OCI-LY7 (cell line): ENCODE data around the gene PTPRE. TPM values are rescaled to one million over a fixed set of nuclear protein-coding genes. Genes with fewer than 3 reads are reported as not detected.

ENCODE experiments used
- BruUV-seq: library from RNA; stranded (reverse); fragments of 400-500 nt; replicated peaks from 2 replicates; lab custom pipeline; 2021; lab: Mats Ljungman, UMichigan
- CTCF ChIA-PET: fragments of 300-600 bp; sonication (Branson Sonifier 250); formaldehyde crosslinking; loops from one replicate; lab custom pipeline; 2022; ENCODE audit warnings: antibody characterized with exemption; ENCODE audit not compliant: unreplicated experiment; lab: Charles Lee
- POLR2A ChIA-PET: fragments of 300-600 bp; sonication (Branson Sonifier 250); formaldehyde crosslinking; loops from one replicate; lab custom pipeline; 2022; ENCODE audit warnings: antibody characterized with exemption; lab: Charles Lee
- DNase-seq: peaks from one replicate; pipeline ENCODE4 v3.0.0-alpha.2; 2015; ENCODE audit warnings: low spot score
- H2AFZ ChIP-seq: fragments of 200-600 bp; sonication (generic), shearing (Covaris generic); 2 replicates; pipeline ENCODE4 v1.6.1; 2014; ENCODE audit warnings: mild to moderate bottlenecking, antibody characterized with exemption, low read length, moderate library complexity
- H3K27ac ChIP-seq: fragments of 200-600 bp; sonication (generic); 2 replicates; pipeline ENCODE4 v1.5.1; 2014; ENCODE audit warnings: mixed run types, low read depth, mild to moderate bottlenecking, moderate library complexity, low read length, inconsistent platforms; ENCODE audit not compliant: poor library complexity, severe bottlenecking
- H3K36me3 ChIP-seq: fragments of 200-600 bp; sonication (generic); 2 replicates; pipeline ENCODE4 v1.6.1; 2014; ENCODE audit warnings: mild to moderate bottlenecking, antibody characterized with exemption, low read length, moderate library complexity, mixed read lengths; ENCODE audit not compliant: insufficient read depth
- H3K4me1 ChIP-seq: fragments of 200-600 bp; sonication (generic); 2 replicates; pipeline ENCODE4 v1.5.1; 2014; ENCODE audit warnings: mild to moderate bottlenecking, low read length; ENCODE audit not compliant: insufficient read depth, poor library complexity, severe bottlenecking
- H3K4me2 ChIP-seq: fragments of 200-600 bp; sonication (generic); 2 replicates; pipeline ENCODE4 v1.6.1; 2014; ENCODE audit warnings: mild to moderate bottlenecking, low read length
- H3K4me3 ChIP-seq: fragments of 200-600 bp; sonication (generic); 2 replicates; pipeline ENCODE4 v1.5.1; 2014; ENCODE audit warnings: mild to moderate bottlenecking, low read depth, low read length; ENCODE audit not compliant: poor library complexity, severe bottlenecking
- H3K79me2 ChIP-seq: fragments of 200-600 bp; sonication (generic); 2 replicates; pipeline ENCODE4 v1.6.1; 2016; ENCODE audit warnings: low read depth, mild to moderate bottlenecking, low read length, moderate library complexity, mixed read lengths; ENCODE audit not compliant: insufficient read depth
- H3K9me2 ChIP-seq: fragments of 200-600 bp; sonication (generic); 2 replicates; pipeline ENCODE4 v1.6.1; 2016; ENCODE audit warnings: mild to moderate bottlenecking, low read length, mixed read lengths; ENCODE audit not compliant: insufficient read depth
- H3K9me3 ChIP-seq: fragments of 200-600 bp; sonication (generic); 2 replicates; pipeline ENCODE4 v1.6.1; 2014; ENCODE audit warnings: mild to moderate bottlenecking, mixed run types, low read length, mixed read lengths
- H4K20me1 ChIP-seq: fragments of 200-600 bp; sonication (generic); 2 replicates; pipeline ENCODE4 v1.6.1; 2014; ENCODE audit warnings: mild to moderate bottlenecking, antibody characterized with exemption, low read length, moderate library complexity, mixed read lengths; ENCODE audit not compliant: insufficient read depth
- CTCF ChIP-seq: fragments of 200-600 bp; sonication (generic); conservative IDR thresholded peaks from 2 replicates; pipeline ENCODE4 v1.5.1; 2014; ENCODE audit warnings: mild to moderate bottlenecking, antibody characterized with exemption, low read length, moderate library complexity, mixed read lengths
- EZH2phosphoT487 ChIP-seq: fragments of 200-600 bp; sonication (generic); IDR thresholded peaks from 2 replicates; pipeline ENCODE4 v1.6.1; 2018; ENCODE audit warnings: low read depth, borderline replicate concordance, mild to moderate bottlenecking, mixed run types, antibody characterized with exemption, low read length, moderate library complexity, mixed read lengths
- intact Hi-C: fragments of 100-400 bp; cut with micrococcal nuclease; formaldehyde crosslinking; loops from one replicate; pipeline ENCODE4 v1.10.0; 2022; ENCODE audit not compliant: unreplicated experiment
- total RNA-seq, 2 experiments: library from RNA; depleted of rRNA in 1 of 2; stranded (reverse); fragments of >200 nt in 1 of 2; shearing (Covaris generic) in 1 of 2; gene quantifications; 2 replicates each; pipeline ENCODE4 v1.2.3, GENCODE V29; 2014 to 2022

The PTPRE gene
- total RNA-seq, 2 experiments from 2014 or later, result 6.8 to 8.3 TPM

- POLR2A ChIA-PET, result no interaction called here
- no peak for DNase-seq
Observed at GRCh38 chr10:128084991-128085390, 178.1 kb downstream of the PTPRE start.

GRCh38 chr10:128086003-128086863 is 179.3 kb downstream of the PTPRE start:
- no peaks in the 10 kb centered on the region for H3K79me2 ChIP-seq
- BruUV-seq, result no TSS peak
- no peaks in the 10 kb centered on the region for H3K9me2 ChIP-seq
- no peak overlapping the region for H2AFZ ChIP-seq
- CTCF ChIA-PET, result no interaction called here
- no peaks in the 10 kb centered on the region for H3K9me3 ChIP-seq
- no peak overlapping the region for H3K4me2 ChIP-seq
- no peak overlapping the region for H3K4me3 ChIP-seq
- DNase-seq, result no peak
- POLR2A ChIA-PET, result interaction anchor here (0.6 kb wide), 1 partner anchor 370 kb away, joined by 3 read pairs; no protein-coding TSS in a partner anchor
- intact Hi-C loops, result no loop called here
- peaks cover 2% of the 10 kb centered on the region for H3K4me1 ChIP-seq
- H4K20me1 ChIP-seq, result no peaks in the 10 kb centered on the region; the same call in 1 of the 2 replicates
- no peak for TF ChIP-seq CTCF
- TF ChIP-seq EZH2phosphoT487, result no peak
- no peaks in the 10 kb centered on the region for H3K36me3 ChIP-seq
- no peak overlapping the region for H3K27ac ChIP-seq

More at GRCh38 chr10:128084991-128085390, 178.1 kb downstream of the PTPRE start:
- Histone ChIP-seq H3K9me2 (no peaks in the 10 kb centered on the region), H3K79me2 (no peaks in the 10 kb centered on the region), H3K4me2 (no peak overlapping the region), H3K4me1 (peaks cover 2% of the 10 kb centered on the region), H3K9me3 (no peaks in the 10 kb centered on the region), H3K36me3 (no peaks in the 10 kb centered on the region), H3K27ac (no peak overlapping the region), H4K20me1 (no peaks in the 10 kb centered on the region; the same call in 1 of the 2 replicates), H2AFZ (no peak overlapping the region), H3K4me3 (no peak overlapping the region)
- BruUV-seq, result no TSS peak
- intact Hi-C loops, result loop anchor here (1.0 kb wide), 1 partner anchor 21 kb away; no protein-coding TSS in a partner anchor
- CTCF ChIA-PET, result no interaction called here
- no peak for TF ChIP-seq EZH2phosphoT487
- no peak for TF ChIP-seq CTCF
